Neural progenitor cell (in vitro differentiated cells): ENCODE results near the gene IFRD2. TPM values are rescaled to one million over a fixed set of nuclear protein-coding genes. Genes with fewer than 3 reads are reported as not detected.
A peak's percentile ranks its signal among the peaks of the same experiment; 100 is the strongest.

Experiments used
- DNase-seq: peaks from one replicate; pipeline ENCODE4 v3.0.0-alpha.2; 2016; ENCODE audit warnings: low spot score
- H2AFZ ChIP-seq: fragments of 200-600 bp; sonication (generic); replicated peaks from 2 replicates; pipeline ENCODE4 v1.6.1; 2016; ENCODE audit warnings: antibody characterized with exemption
- H3F3A ChIP-seq: fragments of 200-600 bp; sonication (generic); 2 replicates; pipeline ENCODE4 v1.6.1; 2016; ENCODE audit warnings: antibody characterized with exemption, low read depth
- H3K27ac ChIP-seq: fragments of 200-600 bp; sonication (generic); 2 replicates; pipeline ENCODE4 v1.5.1; 2016; ENCODE audit warnings: mild to moderate bottlenecking
- H3K27me3 ChIP-seq: fragments of 200-600 bp; sonication (generic); 2 replicates; pipeline ENCODE4 v1.6.1; 2016; ENCODE audit warnings: mild to moderate bottlenecking, moderate library complexity
- H3K36me3 ChIP-seq: fragments of 200-600 bp; sonication (generic); 2 replicates; pipeline ENCODE4 v1.5.1; 2016
- H3K4me1 ChIP-seq: fragments of 200-600 bp; sonication (generic); 2 replicates; pipeline ENCODE4 v1.6.1; 2016; ENCODE audit warnings: mixed run types
- H3K4me2 ChIP-seq: fragments of 200-600 bp; sonication (generic); 2 replicates; pipeline ENCODE4 v1.6.1; 2016
- H3K4me3 ChIP-seq: fragments of 200-600 bp; sonication (generic); 2 replicates; pipeline ENCODE4 v1.5.1; 2016
- H3K79me2 ChIP-seq: fragments of 200-600 bp; sonication (generic); 2 replicates; pipeline ENCODE4 v1.6.1; 2016; ENCODE audit warnings: low read depth
- H3K9ac ChIP-seq: fragments of 200-600 bp; sonication (generic); 2 replicates; pipeline ENCODE4 v1.6.1; 2016
- H3K9me3 ChIP-seq: fragments of 200-600 bp; sonication (generic); 2 replicates; pipeline ENCODE4 v1.5.1; 2016; ENCODE audit warnings: low read depth
- H4K20me1 ChIP-seq: fragments of 200-600 bp; sonication (generic); 2 replicates; pipeline ENCODE4 v1.6.1; 2016; ENCODE audit warnings: low read depth
- H3K27ac Mint-ChIP-seq: 3 replicates; pipeline ENCODE4 v1.8.0; 2021; ENCODE audit warnings: mixed read lengths
- H3K27me3 Mint-ChIP-seq: 2 replicates; pipeline ENCODE4 v1.8.0; 2022; ENCODE audit warnings: low read depth, mild to moderate bottlenecking, inconsistent platforms, moderate library complexity, mixed read lengths; ENCODE audit not compliant: insufficient read depth
- H3K36me3 Mint-ChIP-seq: 3 replicates; pipeline ENCODE4 v1.8.0; 2021; ENCODE audit warnings: mixed read lengths
- H3K4me1 Mint-ChIP-seq: 3 replicates; pipeline ENCODE4 v1.8.0; 2021; ENCODE audit warnings: mixed read lengths
- H3K4me3 Mint-ChIP-seq: 3 replicates; pipeline ENCODE4 v1.8.0; 2021; ENCODE audit warnings: mild to moderate bottlenecking, moderate library complexity, mixed read lengths
- H3K9me3 Mint-ChIP-seq: 3 replicates; pipeline ENCODE4 v1.8.0; 2020; ENCODE audit warnings: mixed read lengths
- CTCF ChIP-seq: fragments of 200-600 bp; sonication (generic); IDR thresholded peaks from 2 replicates; pipeline ENCODE4 v1.5.1; 2017; ENCODE audit warnings: antibody characterized with exemption, mild to moderate bottlenecking
- EZH2 ChIP-seq: fragments of 200-600 bp; sonication (generic); IDR thresholded peaks from 2 replicates; pipeline ENCODE4 v1.6.1; 2017; ENCODE audit warnings: antibody characterized with exemption, mild to moderate bottlenecking, moderate library complexity
- EZH2phosphoT487 ChIP-seq: fragments of 200-600 bp; sonication (generic); IDR thresholded peaks from 2 replicates; pipeline ENCODE4 v1.6.1; 2017; ENCODE audit warnings: antibody characterized with exemption
- total RNA-seq: library from RNA; depleted of rRNA; stranded (reverse); fragments of >200 nt; gene quantifications from 2 replicates; pipeline ENCODE4 v1.2.3, GENCODE V29; 2015; ENCODE audit warnings: low replicate concordance

Gene IFRD2
- total RNA-seq, 1 donor from 2014 or later, result 26.4 TPM

DNA sequence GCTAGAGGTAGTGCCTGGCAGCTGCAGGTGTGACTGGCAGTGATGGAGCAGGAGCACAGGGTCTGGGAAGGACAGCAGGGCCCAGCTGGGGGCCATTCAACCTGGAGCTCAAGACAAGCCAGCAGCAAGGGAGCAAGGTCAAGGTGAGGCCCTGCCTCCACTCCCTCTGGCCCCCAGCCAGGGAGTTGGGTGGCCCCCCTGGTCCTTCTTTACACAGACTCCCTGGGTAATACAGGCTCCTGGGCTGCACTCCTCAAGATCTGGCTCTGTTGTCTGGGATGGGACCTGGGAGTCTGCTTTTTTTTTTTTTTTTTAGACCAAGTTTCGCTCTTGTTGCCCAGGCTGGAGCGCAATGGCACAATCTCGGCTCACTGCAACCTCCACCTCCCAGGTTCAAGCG is 41.7 kb downstream of the IFRD2 start:
- H3K36me3 Mint-ChIP-seq, result peaks cover 15% of the 10 kb centered on the region
- Histone ChIP-seq H3K9ac (no peak overlapping the region), H3K4me1 (peaks cover 13% of the 10 kb centered on the region), H2AFZ (no peak overlapping the region), H3F3A (peaks cover 26% of the 10 kb centered on the region), H3K9me3 (no peaks in the 10 kb centered on the region), H3K4me3 (no peak overlapping the region), H3K27ac (no peak overlapping the region), H3K36me3 (no peaks in the 10 kb centered on the region), H3K4me2 (no peak overlapping the region), H3K79me2 (peaks cover 78% of the 10 kb centered on the region), H4K20me1 (peaks cover 95% of the 10 kb centered on the region), H3K27me3 (no peaks in the 10 kb centered on the region)
- H3K4me1 Mint-ChIP-seq, result peaks cover 41% of the 10 kb centered on the region
- no peaks in the 10 kb centered on the region for H3K9me3 Mint-ChIP-seq
- TF ChIP-seq EZH2phosphoT487, result no peak
- no peak for TF ChIP-seq EZH2
- TF ChIP-seq CTCF, result no peak
- no peak for DNase-seq
- no peak overlapping the region for H3K4me3 Mint-ChIP-seq
- peaks cover 5% of the 10 kb centered on the region for H3K27me3 Mint-ChIP-seq
- H3K27ac Mint-ChIP-seq, result no peak overlapping the region

- no peak overlapping the region for H3K27ac Mint-ChIP-seq
- no peak for DNase-seq
Measured at GRCh38 chr3:50249457-50249856, 42.8 kb downstream of the IFRD2 start.

DNA sequence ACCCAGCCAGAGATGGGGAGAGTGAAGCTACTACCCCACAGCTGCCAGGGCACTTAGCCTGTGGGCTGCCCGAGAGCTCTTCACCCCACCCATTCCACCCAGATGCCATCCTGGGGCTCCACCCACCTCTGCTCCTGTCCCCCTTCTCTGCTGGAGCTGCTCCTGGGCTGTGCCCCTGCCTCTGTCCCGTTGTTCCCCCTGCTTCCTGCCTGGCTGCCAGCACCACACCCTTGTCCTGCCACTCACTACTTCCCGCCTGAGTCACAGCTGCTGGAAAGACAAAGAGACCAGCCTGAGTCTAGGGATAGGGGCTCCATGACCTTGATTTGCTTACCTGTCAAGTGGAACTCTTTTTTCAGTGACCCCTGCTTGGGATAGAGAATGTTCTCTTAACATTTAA is 43.8 kb downstream of the IFRD2 start:
- Histone ChIP-seq H3K4me2 (no peak overlapping the region), H3K79me2 (peaks cover 99% of the 10 kb centered on the region), H3K27ac (no peak overlapping the region), H4K20me1 (peaks cover 88% of the 10 kb centered on the region), H3K4me1 (peaks cover 24% of the 10 kb centered on the region), H3F3A (peaks cover 23% of the 10 kb centered on the region), H3K9me3 (no peaks in the 10 kb centered on the region), H3K27me3 (no peaks in the 10 kb centered on the region), H2AFZ (no peak overlapping the region), H3K9ac (no peak overlapping the region), H3K36me3 (no peaks in the 10 kb centered on the region), H3K4me3 (no peak overlapping the region)
- peaks cover 54% of the 10 kb centered on the region for H3K4me1 Mint-ChIP-seq
- no peak for DNase-seq
- H3K4me3 Mint-ChIP-seq, result peak overlapping the region; percentile 64
- peaks cover 5% of the 10 kb centered on the region for H3K27me3 Mint-ChIP-seq
- H3K27ac Mint-ChIP-seq, result peak overlapping the region; percentile 91
- peaks cover 14% of the 10 kb centered on the region for H3K36me3 Mint-ChIP-seq
- H3K9me3 Mint-ChIP-seq, result no peaks in the 10 kb centered on the region
- TF ChIP-seq CTCF (no peak), EZH2 (no peak), EZH2phosphoT487 (no peak)

More at GRCh38 chr3:50249457-50249856, 42.8 kb downstream of the IFRD2 start:
- Histone ChIP-seq H4K20me1 (peaks cover 92% of the 10 kb centered on the region), H3K9ac (no peak overlapping the region), H3K36me3 (no peaks in the 10 kb centered on the region), H3K79me2 (peaks cover 89% of the 10 kb centered on the region), H3K4me2 (no peak overlapping the region), H3K4me1 (peaks cover 20% of the 10 kb centered on the region), H3K4me3 (no peak overlapping the region), H3K27ac (no peak overlapping the region), H3K9me3 (no peaks in the 10 kb centered on the region), H2AFZ (no peak overlapping the region), H3F3A (peaks cover 24% of the 10 kb centered on the region), H3K27me3 (no peaks in the 10 kb centered on the region)
- Mint-ChIP-seq H3K36me3 (peaks cover 15% of the 10 kb centered on the region), H3K4me3 (peak overlapping the region; percentile 48), H3K4me1 (peaks cover 50% of the 10 kb centered on the region), H3K9me3 (no peaks in the 10 kb centered on the region), H3K27me3 (peaks cover 5% of the 10 kb centered on the region)
- no peak for TF ChIP-seq EZH2
- TF ChIP-seq EZH2phosphoT487, result no peak
- TF ChIP-seq CTCF, result no peak
